ENCODE results near the gene ADORA2A. TPM values are rescaled to one million over a fixed set of nuclear protein-coding genes. Genes with fewer than 3 reads are reported as not detected.

ADORA2A gene
- total and polyA plus RNA-seq, 2 of the 8 experiments (the other 6 are each of a cell fraction or from before 2014, with no cell fraction given): 7.1 to 20.3 TPM

- no peak for TF ChIP-seq CTCF (IDR thresholded peaks at IDR 0.05; ENCODE audit: control extremely low read depth in 1 of 3, insufficient read depth in 1 of 3, low read depth in 1 of 3, low read length in 3 of 3)
- TF ChIP-seq NANOG (IDR thresholded peaks at IDR 0.05; ENCODE audit: insufficient read depth, low read depth, low read length, poor library complexity, severe bottlenecking): no peak
- TF ChIP-seq GABPA (IDR thresholded peaks at IDR 0.05; ENCODE audit: borderline replicate concordance, insufficient read depth, low read length): no peak
- TF ChIP-seq, protein P1, sequence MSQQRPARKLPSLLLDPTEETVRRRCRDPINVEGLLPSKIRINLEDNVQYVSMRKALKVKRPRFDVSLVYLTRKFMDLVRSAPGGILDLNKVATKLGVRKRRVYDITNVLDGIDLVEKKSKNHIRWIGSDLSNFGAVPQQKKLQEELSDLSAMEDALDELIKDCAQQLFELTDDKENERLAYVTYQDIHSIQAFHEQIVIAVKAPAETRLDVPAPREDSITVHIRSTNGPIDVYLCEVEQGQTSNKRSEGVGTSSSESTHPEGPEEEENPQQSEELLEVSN (IDR thresholded peaks at IDR 0.05): no peak
- no peak for TF ChIP-seq EGR1 (IDR thresholded peaks at IDR 0.05; ENCODE audit: borderline replicate concordance, low read depth, low read length)
These were observed 12.1 kb upstream of the ADORA2A start (continued) for GRCh38 chr22:24414984-24415945.
